Measurements from ENCODE around the gene STAT1.

The STAT1 gene

GRCh38 chr2:190980630-190981209, 33.3 kb downstream of the STAT1 start:
- no peak overlapping the region for H3K4me3 ChIP-seq (ENCODE audit: low read depth, low read length)
- no peak for DNase-seq
- no peak for TF ChIP-seq CTCF (IDR thresholded peaks at IDR 0.05; ENCODE audit: low read depth, low read length)
- H3K27me3 ChIP-seq = no peaks in the 10 kb centered on the region
- H3K4me1 ChIP-seq = peaks cover 16% of the 10 kb centered on the region
- no peaks in the 10 kb centered on the region for H3K9me3 ChIP-seq
- peaks cover 34% of the 10 kb centered on the region for H3K36me3 ChIP-seq

- Histone ChIP-seq H3K4me3 (ENCODE audit: low read depth, low read length) (peak overlapping the region; percentile 33), H3K4me1 (peaks cover 16% of the 10 kb centered on the region), H3K36me3 (peaks cover 33% of the 10 kb centered on the region), H3K9me3 (no peaks in the 10 kb centered on the region), H3K27me3 (no peaks in the 10 kb centered on the region)
- peak; percentile 92 for DNase-seq
- TF ChIP-seq CTCF (IDR thresholded peaks at IDR 0.05; ENCODE audit: low read depth, low read length) = 0 out of 2 replicates have a peak, but pooled peaks have one; percentile 7
Measured at GRCh38 chr2:190979906-190980629, 33.9 kb downstream of the STAT1 start.

- no peaks in the 10 kb centered on the region for H3K27me3 ChIP-seq
- peaks cover 21% of the 10 kb centered on the region for H3K4me1 ChIP-seq
- no peak for DNase-seq
- H3K9me3 ChIP-seq = no peaks in the 10 kb centered on the region
- peaks cover 46% of the 10 kb centered on the region for H3K36me3 ChIP-seq
- H3K4me3 ChIP-seq (ENCODE audit: low read depth, low read length) = no peak overlapping the region
- no peak for TF ChIP-seq CTCF (IDR thresholded peaks at IDR 0.05; ENCODE audit: low read depth, low read length)
Measured at GRCh38 chr2:190978389-190979053, 35.5 kb downstream of the STAT1 start.

- TF ChIP-seq CTCF (IDR thresholded peaks at IDR 0.05; ENCODE audit: low read depth, low read length) = no peak
- H3K27me3 ChIP-seq = no peaks in the 10 kb centered on the region
- peaks cover 21% of the 10 kb centered on the region for H3K4me1 ChIP-seq
- H3K9me3 ChIP-seq = no peaks in the 10 kb centered on the region
- DNase-seq = no peak
- peaks cover 46% of the 10 kb centered on the region for H3K36me3 ChIP-seq
- H3K4me3 ChIP-seq (ENCODE audit: low read depth, low read length) = no peak overlapping the region
Measured at GRCh38 chr2:190977505-190977904, 36.5 kb downstream of the STAT1 start.

GRCh38 chr2:190976521-190976920, 37.5 kb downstream of the STAT1 start:
- TF ChIP-seq CTCF (IDR thresholded peaks at IDR 0.05; ENCODE audit: low read depth, low read length) = no peak
- Histone ChIP-seq H3K4me3 (ENCODE audit: low read depth, low read length) (no peak overlapping the region), H3K4me1 (peaks cover 21% of the 10 kb centered on the region), H3K36me3 (peaks cover 51% of the 10 kb centered on the region), H3K27me3 (no peaks in the 10 kb centered on the region), H3K9me3 (no peaks in the 10 kb centered on the region)
- DNase-seq = no peak

Data from BE2C (cell line).